Measurements from ENCODE around the gene SPNS2. TPM values are rescaled to one million over a fixed set of nuclear protein-coding genes. Genes with fewer than 3 reads are reported as not detected.

The SPNS2 gene
- total RNA-seq, 4 donors from 2014 or later: 10.0 to 19.9 (median 18.8) TPM

- DNase-seq (ENCODE audit: extremely low spot score): no peak
- intact Hi-C loops (cut with DNase I): loop anchor here (10.0 kb wide), 1 partner anchor 129 kb away; no protein-coding TSS in a partner anchor
- H3K4me3 ChIP-seq: peak overlapping the region in 1 of 4 donors; percentile 91
- H3K27ac ChIP-seq (replicated peaks in 1 of 4): no peak overlapping the region
- no peaks in the 10 kb centered on the region for H3K9me3 ChIP-seq
- H3K27me3 ChIP-seq: no peaks in the 10 kb centered on the region
- H3K36me3 ChIP-seq: peaks cover 34 to 55% (median 53%) of the 10 kb centered on the region in 4 donors
- TF ChIP-seq POLR2A (IDR thresholded peaks at IDR 0.05; ENCODE audit: low read depth) (no peak), CTCF (IDR thresholded peaks at IDR 0.05) (no peak), POLR2AphosphoS5 (IDR thresholded peaks at IDR 0.05) (no peak), EP300 (IDR thresholded peaks at IDR 0.05) (no peak)
- H3K4me1 ChIP-seq: peaks cover 20 to 24% (median 23%) of the 10 kb centered on the region in 4 donors
- WGBS: 69% methylated on average over 9 of the region's 9 CpGs
Observed at GRCh38 chr17:4553669-4554068, 55.0 kb downstream of the SPNS2 start.

GRCh38 chr17:4554441-4554996, 55.8 kb downstream of the SPNS2 start:
- intact Hi-C loops (cut with DNase I): loop anchor here (10.0 kb wide), 1 partner anchor 130 kb away; no protein-coding TSS in a partner anchor
- H3K36me3 ChIP-seq: peaks cover 26 to 47% (median 44%) of the 10 kb centered on the region in 4 donors
- no peak for TF ChIP-seq CTCF (IDR thresholded peaks at IDR 0.05)
- no peak for TF ChIP-seq POLR2AphosphoS5 (IDR thresholded peaks at IDR 0.05)
- no peak for TF ChIP-seq EP300 (IDR thresholded peaks at IDR 0.05)
- no peak for TF ChIP-seq POLR2A (IDR thresholded peaks at IDR 0.05; ENCODE audit: low read depth)
- DNase-seq (ENCODE audit: extremely low spot score): no peak
- no peaks in the 10 kb centered on the region for H3K27me3 ChIP-seq
- H3K27ac ChIP-seq (replicated peaks in 1 of 4): peak overlapping the region; percentile 74 to 87 (median 84)
- peaks cover 20 to 24% (median 23%) of the 10 kb centered on the region in 4 donors for H3K4me1 ChIP-seq
- WGBS: 22% methylated on average over 9 of the region's 18 CpGs
- H3K4me3 ChIP-seq: peak overlapping the region; percentile 67 to 91 (median 78)
- H3K9me3 ChIP-seq: no peaks in the 10 kb centered on the region

DNA sequence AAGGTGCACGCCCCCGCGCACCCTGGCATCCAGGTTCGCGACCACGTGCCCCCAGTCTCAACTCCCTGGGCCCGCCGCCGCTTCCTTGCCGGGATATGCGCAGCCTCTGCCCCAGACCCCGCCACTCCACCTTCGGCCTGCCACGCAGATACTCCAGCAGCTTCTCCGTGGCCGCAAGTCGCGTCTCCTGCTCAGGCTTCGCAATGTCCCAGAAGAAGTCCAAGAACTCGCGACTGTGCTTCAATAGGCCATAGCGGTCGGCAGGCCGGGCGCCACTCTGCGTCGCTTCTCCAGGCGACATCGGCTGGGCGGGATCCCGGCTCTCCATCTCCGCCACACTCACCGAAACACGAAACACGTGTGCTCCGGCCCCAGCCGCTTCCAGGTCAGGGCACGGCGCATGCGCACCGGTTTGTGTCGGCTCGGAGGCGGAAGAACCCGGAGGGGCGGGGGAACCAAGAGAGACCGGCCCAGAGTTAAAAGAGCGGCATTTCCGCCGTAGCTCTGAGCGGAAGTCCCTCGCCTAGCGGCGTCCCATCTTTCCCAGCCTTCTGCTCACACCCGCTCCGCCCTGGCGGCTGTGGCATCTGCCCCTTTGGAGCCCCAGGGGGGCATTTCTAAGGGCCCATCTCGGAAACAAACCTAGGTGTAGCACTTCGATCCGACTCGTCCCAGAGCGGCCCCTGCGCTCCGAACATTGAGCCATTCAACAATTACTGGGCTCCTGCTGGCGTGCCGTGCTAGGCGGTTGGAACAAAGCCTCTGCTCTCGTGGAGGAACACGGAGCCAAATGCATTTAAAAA, 56.5 kb downstream of the SPNS2 start, which contains the start of gene MYBBP1A:
Gene MYBBP1A, minus strand, starts transcription at position 388 of the 803 bp plus-strand sequence. Its CDS starts 60 bp downstream, at position 328.
- TF ChIP-seq POLR2AphosphoS5 (IDR thresholded peaks at IDR 0.05) (peak; percentile 90 to 93), POLR2A (IDR thresholded peaks at IDR 0.05; ENCODE audit: low read depth) (no peak), EP300 (IDR thresholded peaks at IDR 0.05) (no peak), CTCF (IDR thresholded peaks at IDR 0.05) (peak; percentile 20 to 49 (median 35))
- peaks cover 20 to 24% (median 23%) of the 10 kb centered on the region in 4 donors for H3K4me1 ChIP-seq
- peak within 1 kb of the TSS; percentile 67 to 91 (median 78) for H3K4me3 ChIP-seq
- H3K27ac ChIP-seq (replicated peaks in 1 of 4): peak within 1 kb of the TSS; percentile 74 to 87 (median 84)
- WGBS: under 1% methylated on average over 36 of the region's 69 CpGs
- peak; percentile 99 for DNase-seq (ENCODE audit: extremely low spot score)
- intact Hi-C loops (cut with DNase I): loop anchor here (10.0 kb wide), 1 partner anchor 130 kb away; no protein-coding TSS in a partner anchor
- no peaks in the 10 kb centered on the region for H3K9me3 ChIP-seq
- no peaks in the 10 kb centered on the region for H3K27me3 ChIP-seq
- peaks cover 20 to 40% (median 37%) of the 10 kb centered on the region in 4 donors for H3K36me3 ChIP-seq

- Histone ChIP-seq H3K36me3 (peaks cover 15 to 31% (median 28%) of the 10 kb centered on the region in 4 donors), H3K27me3 (no peaks in the 10 kb centered on the region), H3K9me3 (no peaks in the 10 kb centered on the region), H3K4me1 (peaks cover 20 to 24% (median 23%) of the 10 kb centered on the region in 4 donors), H3K27ac (replicated peaks in 1 of 4) (peak overlapping the region; percentile 74 to 87 (median 84)), H3K4me3 (peak overlapping the region; percentile 67 to 91 (median 78))
- TF ChIP-seq EP300 (IDR thresholded peaks at IDR 0.05) (no peak), POLR2AphosphoS5 (IDR thresholded peaks at IDR 0.05) (no peak), POLR2A (IDR thresholded peaks at IDR 0.05; ENCODE audit: low read depth) (no peak), CTCF (IDR thresholded peaks at IDR 0.05) (no peak)
- DNase-seq (ENCODE audit: extremely low spot score): no peak
- intact Hi-C loops (cut with DNase I): loop anchor here (10.0 kb wide), 1 partner anchor 131 kb away; no protein-coding TSS in a partner anchor
- WGBS: 61% methylated on average over 17 of the region's 17 CpGs
Observed at GRCh38 chr17:4555873-4556759, 57.4 kb downstream of the SPNS2 start.
